Measurements from ENCODE around the gene NSUN4.

GRCh38 chr1:46343705-46344104 is 3.1 kb downstream of the NSUN4 start:
- no peak for TF ChIP-seq TAF1 (IDR thresholded peaks at IDR 0.05; ENCODE audit: borderline replicate concordance, insufficient read depth, low read length)
- TF ChIP-seq REST (IDR thresholded peaks at IDR 0.05; ENCODE audit: insufficient read depth in 1 of 2, low read depth in 2 of 2, low read length in 2 of 2), result no peak
- no peak for TF ChIP-seq POLR2AphosphoS5 (IDR thresholded peaks at IDR 0.05; ENCODE audit: low read depth, low read length)
- no peak for TF ChIP-seq SIN3A (IDR thresholded peaks at IDR 0.05; ENCODE audit: borderline replicate concordance, insufficient read depth, low read length)
